GM08714 (cell line): ENCODE results near the gene ADAM19.

Experiments
- H3K4me3 ChIP-seq: fragments of 200-500 bp; sonication (Bioruptor generic); 2 replicates; pipeline ENCODE4 v1.5.1; 2014; ENCODE audit warnings: mild to moderate bottlenecking, low read length, inconsistent platforms
- ZNF274 ChIP-seq: IDR thresholded peaks from 2 replicates; pipeline ENCODE4 v1.6.1; 2012; ENCODE audit warnings: mild to moderate bottlenecking, low read depth, low read length

The ADAM19 gene

GRCh38 chr5:157513182-157513581, 62.4 kb downstream of the ADAM19 start:
- H3K4me3 ChIP-seq, result no peak overlapping the region
- TF ChIP-seq ZNF274, result no peak

- TF ChIP-seq ZNF274, result no peak
These were observed 63.6 kb downstream of the ADAM19 start for GRCh38 chr5:157511651-157512644.

GRCh38 chr5:157510682-157511081, 64.9 kb downstream of the ADAM19 start:
- H3K4me3 ChIP-seq, result no peak overlapping the region
- TF ChIP-seq ZNF274, result no peak

More at GRCh38 chr5:157511651-157512644, 63.6 kb downstream of the ADAM19 start:
- no peak overlapping the region for H3K4me3 ChIP-seq

GRCh38 chr5:157509587-157509986, 66.0 kb downstream of the ADAM19 start:
- TF ChIP-seq ZNF274, result no peak
- H3K4me3 ChIP-seq, result no peak overlapping the region

GRCh38 chr5:157509093-157509492, 66.5 kb downstream of the ADAM19 start:
- TF ChIP-seq ZNF274, result no peak
- no peak overlapping the region for H3K4me3 ChIP-seq

GRCh38 chr5:157506981-157507780, 68.4 kb downstream of the ADAM19 start:
- TF ChIP-seq ZNF274, result no peak

GRCh38 chr5:157506066-157506590, 69.4 kb downstream of the ADAM19 start:
- TF ChIP-seq ZNF274, result no peak
- H3K4me3 ChIP-seq, result no peak overlapping the region

More at GRCh38 chr5:157506981-157507780, 68.4 kb downstream of the ADAM19 start:
- no peak overlapping the region for H3K4me3 ChIP-seq

- no peak for TF ChIP-seq ZNF274
These were observed 70.1 kb downstream of the ADAM19 start for GRCh38 chr5:157505496-157505895.

GRCh38 chr5:157504053-157504452, 71.5 kb downstream of the ADAM19 start:
- TF ChIP-seq ZNF274, result no peak
- no peak overlapping the region for H3K4me3 ChIP-seq

More at GRCh38 chr5:157505496-157505895, 70.1 kb downstream of the ADAM19 start:
- no peak overlapping the region for H3K4me3 ChIP-seq

- no peak for TF ChIP-seq ZNF274
- no peak overlapping the region; the same call in 1 of the 2 replicates for H3K4me3 ChIP-seq
These were observed 73.4 kb downstream of the ADAM19 start for GRCh38 chr5:157502143-157502647.

- TF ChIP-seq ZNF274, result no peak
- no peak overlapping the region for H3K4me3 ChIP-seq
These were observed 77.5 kb downstream of the ADAM19 start for GRCh38 chr5:157497875-157498611.

GRCh38 chr5:157496864-157497263, 78.7 kb downstream of the ADAM19 start:
- H3K4me3 ChIP-seq, result no peak overlapping the region
- no peak for TF ChIP-seq ZNF274

GRCh38 chr5:157494178-157494832, 81.3 kb downstream of the ADAM19 start:
- TF ChIP-seq ZNF274, result no peak
- no peak overlapping the region for H3K4me3 ChIP-seq
